ENCODE results near the gene IGSF11. TPM values are rescaled to one million over a fixed set of nuclear protein-coding genes. Genes with fewer than 3 reads are reported as not detected.
"Not testable (repeated sequence)": the region's sequence is repeated elsewhere in the genome, so short reads cannot be mapped to it uniquely, and the experiment has no call there.

Gene IGSF11
- total RNA-seq (ENCODE audit: unreplicated experiment) = 8.2 TPM
- long read RNA-seq, partial matches to known transcripts = 0 of 1 reads
- long read RNA-seq, other reads (novel, unspliced or antisense) = 1 of 1 reads

GRCh38 chr3:119034256-119035013, at the start of gene IGSF11:
Gene IGSF11, minus strand, starts transcription at chr3:119034846. Its CDS starts 264 bp downstream, at chr3:119034582.
- DNase-seq = peak; percentile 87
- TF ChIP-seq CTCF (IDR thresholded peaks at IDR 0.05; ENCODE audit: partially characterized antibody, unreplicated experiment) = peak; percentile 55
- Mint-ChIP-seq H3K4me1 (ENCODE audit: low read depth, unreplicated experiment) (peaks cover 14% of the 10 kb centered on the region), H3K36me3 (ENCODE audit: unreplicated experiment) (peaks cover 2% of the 10 kb centered on the region), H3K27me3 (ENCODE audit: unreplicated experiment) (no peaks in the 10 kb centered on the region), H3K4me3 (ENCODE audit: unreplicated experiment) (peak within 1 kb of the TSS; percentile 92), H3K27ac (ENCODE audit: unreplicated experiment) (peak within 1 kb of the TSS; percentile 48), H3K9me3 (ENCODE audit: unreplicated experiment) (peaks cover 3% of the 10 kb centered on the region)

GRCh38 chr3:119080364-119080763, 45.7 kb upstream of the IGSF11 start:
- no peaks in the 10 kb centered on the region for H3K4me1 Mint-ChIP-seq (ENCODE audit: low read depth, unreplicated experiment)
- H3K36me3 Mint-ChIP-seq (ENCODE audit: unreplicated experiment) = no peaks in the 10 kb centered on the region
- H3K4me3 Mint-ChIP-seq (ENCODE audit: unreplicated experiment) = no peak overlapping the region
- H3K27me3 Mint-ChIP-seq (ENCODE audit: unreplicated experiment) = peaks cover 2% of the 10 kb centered on the region
- peaks cover 2% of the 10 kb centered on the region for H3K9me3 Mint-ChIP-seq (ENCODE audit: unreplicated experiment)
- no peak for TF ChIP-seq CTCF (IDR thresholded peaks at IDR 0.05; ENCODE audit: partially characterized antibody, unreplicated experiment)
- no peak overlapping the region for H3K27ac Mint-ChIP-seq (ENCODE audit: unreplicated experiment)
- no peak for DNase-seq

- H3K4me1 Mint-ChIP-seq (ENCODE audit: low read depth, unreplicated experiment) = no peaks in the 10 kb centered on the region
- H3K27me3 Mint-ChIP-seq (ENCODE audit: unreplicated experiment) = peaks cover 2% of the 10 kb centered on the region
- H3K4me3 Mint-ChIP-seq (ENCODE audit: unreplicated experiment) = no peak overlapping the region
- no peak overlapping the region for H3K27ac Mint-ChIP-seq (ENCODE audit: unreplicated experiment)
- TF ChIP-seq CTCF (IDR thresholded peaks at IDR 0.05; ENCODE audit: partially characterized antibody, unreplicated experiment) = no peak
- no peak for DNase-seq
- peaks cover 2% of the 10 kb centered on the region for H3K9me3 Mint-ChIP-seq (ENCODE audit: unreplicated experiment)
- H3K36me3 Mint-ChIP-seq (ENCODE audit: unreplicated experiment) = peaks cover 6% of the 10 kb centered on the region
Observed at GRCh38 chr3:119073258-119074001, 38.8 kb upstream of the IGSF11 start.

- DNase-seq; H3K4me3 Mint-ChIP-seq (ENCODE audit: unreplicated experiment); H3K36me3 Mint-ChIP-seq (ENCODE audit: unreplicated experiment); H3K4me1 Mint-ChIP-seq (ENCODE audit: low read depth, unreplicated experiment); H3K27ac Mint-ChIP-seq (ENCODE audit: unreplicated experiment); H3K27me3 Mint-ChIP-seq (ENCODE audit: unreplicated experiment); H3K9me3 Mint-ChIP-seq (ENCODE audit: unreplicated experiment): not testable (repeated sequence)
Observed at GRCh38 chr3:119072451-119072850, 37.8 kb upstream of the IGSF11 start.

GRCh38 chr3:119069725-119070124, 35.1 kb upstream of the IGSF11 start:
- Mint-ChIP-seq H3K4me1 (ENCODE audit: low read depth, unreplicated experiment) (no peaks in the 10 kb centered on the region), H3K36me3 (ENCODE audit: unreplicated experiment) (peaks cover 6% of the 10 kb centered on the region), H3K27me3 (ENCODE audit: unreplicated experiment) (no peaks in the 10 kb centered on the region), H3K4me3 (ENCODE audit: unreplicated experiment) (no peak overlapping the region), H3K27ac (ENCODE audit: unreplicated experiment) (no peak overlapping the region), H3K9me3 (ENCODE audit: unreplicated experiment) (no peaks in the 10 kb centered on the region)
- TF ChIP-seq CTCF (IDR thresholded peaks at IDR 0.05; ENCODE audit: partially characterized antibody, unreplicated experiment) = no peak
- DNase-seq = no peak
